Nephron progenitor cell (in vitro differentiated cells): ENCODE data around the gene MYO7B.

Source experiments
- DNase-seq: peaks from one replicate; pipeline ENCODE4 v3.0.0; 2021
- H3K27ac Mint-ChIP-seq: 2 replicates; pipeline ENCODE4 v1.8.0; 2021; ENCODE audit warnings: mild to moderate bottlenecking, moderate library complexity, mixed read lengths
- H3K27me3 Mint-ChIP-seq: 2 replicates; pipeline ENCODE4 v1.8.0; 2021; ENCODE audit warnings: mild to moderate bottlenecking, low read depth, mixed read lengths; ENCODE audit not compliant: poor library complexity
- H3K36me3 Mint-ChIP-seq: 2 replicates; pipeline ENCODE4 v1.8.0; 2021; ENCODE audit warnings: low read depth, mixed read lengths
- H3K4me1 Mint-ChIP-seq: 2 replicates; pipeline ENCODE4 v1.8.0; 2021; ENCODE audit warnings: mixed read lengths
- H3K4me3 Mint-ChIP-seq: 2 replicates; pipeline ENCODE4 v1.8.0; 2021; ENCODE audit warnings: mild to moderate bottlenecking, moderate library complexity, mixed read lengths
- H3K9me3 Mint-ChIP-seq: 2 replicates; pipeline ENCODE4 v1.8.0; 2021; ENCODE audit warnings: mild to moderate bottlenecking, moderate library complexity, mixed read lengths
- CTCF ChIP-seq: fragments of 200-600 bp; sonication (generic); IDR thresholded peaks from 2 replicates; pipeline ENCODE4 v1.5.0; 2021; ENCODE audit warnings: antibody characterized with exemption

MYO7B gene

GRCh38 chr2:127630864-127631540 lies 95.5 kb downstream of the MYO7B start:
- Mint-ChIP-seq H3K4me1 (no peaks in the 10 kb centered on the region), H3K36me3 (no peaks in the 10 kb centered on the region), H3K9me3 (no peaks in the 10 kb centered on the region), H3K27me3 (no peaks in the 10 kb centered on the region), H3K27ac (no peak overlapping the region), H3K4me3 (no peak overlapping the region)
- TF ChIP-seq CTCF, result no peak
- no peak for DNase-seq

- no peak for TF ChIP-seq CTCF
- no peak for DNase-seq
- Mint-ChIP-seq H3K4me3 (no peak overlapping the region), H3K4me1 (no peaks in the 10 kb centered on the region), H3K27me3 (no peaks in the 10 kb centered on the region), H3K36me3 (no peaks in the 10 kb centered on the region), H3K9me3 (no peaks in the 10 kb centered on the region), H3K27ac (no peak overlapping the region)
Measured at GRCh38 chr2:127631541-127631996, 96.1 kb downstream of the MYO7B start.

GRCh38 chr2:127631997-127632581 lies 96.6 kb downstream of the MYO7B start:
- no peaks in the 10 kb centered on the region for H3K36me3 Mint-ChIP-seq
- H3K9me3 Mint-ChIP-seq, result no peaks in the 10 kb centered on the region
- no peak overlapping the region for H3K4me3 Mint-ChIP-seq
- TF ChIP-seq CTCF, result no peak
- H3K4me1 Mint-ChIP-seq, result no peaks in the 10 kb centered on the region
- no peak for DNase-seq
- H3K27ac Mint-ChIP-seq, result no peak overlapping the region
- no peaks in the 10 kb centered on the region for H3K27me3 Mint-ChIP-seq

GRCh38 chr2:127632592-127633489 lies 97.4 kb downstream of the MYO7B start:
- H3K36me3 Mint-ChIP-seq, result no peaks in the 10 kb centered on the region
- TF ChIP-seq CTCF, result no peak
- peaks cover 3% of the 10 kb centered on the region for H3K4me1 Mint-ChIP-seq
- no peak for DNase-seq
- no peaks in the 10 kb centered on the region for H3K27me3 Mint-ChIP-seq
- no peak overlapping the region for H3K4me3 Mint-ChIP-seq
- H3K9me3 Mint-ChIP-seq, result no peaks in the 10 kb centered on the region
- H3K27ac Mint-ChIP-seq, result no peak overlapping the region

GRCh38 chr2:127633556-127634065 lies 98.1 kb downstream of the MYO7B start:
- Mint-ChIP-seq H3K4me3 (no peak overlapping the region), H3K27me3 (no peaks in the 10 kb centered on the region), H3K4me1 (peaks cover 8% of the 10 kb centered on the region), H3K9me3 (no peaks in the 10 kb centered on the region), H3K36me3 (no peaks in the 10 kb centered on the region), H3K27ac (no peak overlapping the region)
- TF ChIP-seq CTCF, result no peak
- DNase-seq, result no peak
